GM12878 (cell line): ENCODE measurements around the gene RAB13. TPM values are rescaled to one million over a fixed set of nuclear protein-coding genes. Genes with fewer than 3 reads are reported as not detected.

Source experiments
- ASH2L ChIP-seq: fragments of 300-600, 200-600 bp; sonication (generic); IDR thresholded peaks from 2 replicates; pipeline ENCODE4 v1.6.1; 2017; ENCODE audit warnings: low read depth, mild to moderate bottlenecking, borderline replicate concordance
- CHD1 ChIP-seq: IDR thresholded peaks from 2 replicates; pipeline ENCODE4 v1.6.1; 2012; ENCODE audit warnings: low read depth, low read length, improper control_type of control experiment
- HDAC6 ChIP-seq: fragments of 200-600 bp; sonication (generic); IDR thresholded peaks from one replicate; pipeline ENCODE4 v1.8.0; 2017; ENCODE audit warnings: antibody characterized with exemption; ENCODE audit not compliant: unreplicated experiment
- KDM1A ChIP-seq: fragments of 200-600 bp; sonication (generic); IDR thresholded peaks from 2 replicates; pipeline ENCODE4 v1.6.1; 2016; ENCODE audit warnings: borderline replicate concordance
- KLF5 ChIP-seq: fragments of 450-650 bp; IDR thresholded peaks from 2 replicates; pipeline ENCODE4 v1.6.1; 2014; ENCODE audit warnings: mild to moderate bottlenecking; ENCODE audit not compliant: partially characterized antibody
- MTA2 ChIP-seq: fragments of 450-650 bp; IDR thresholded peaks from 2 replicates; pipeline ENCODE4 v1.6.1; 2016; ENCODE audit warnings: low read depth, mild to moderate bottlenecking, moderate library complexity
- NFYB ChIP-seq: IDR thresholded peaks from 2 replicates; pipeline ENCODE4 v1.6.1; 2011; ENCODE audit warnings: low read depth, mild to moderate bottlenecking, low read length, improper control_type of control experiment, moderate library complexity; ENCODE audit not compliant: insufficient read depth
- RB1 ChIP-seq: fragments of 450-650 bp; formaldehyde crosslinking; IDR thresholded peaks from 2 replicates; pipeline ENCODE4 v1.6.1; 2017; ENCODE audit warnings: mild to moderate bottlenecking, borderline replicate concordance
- RFX5 ChIP-seq: IDR thresholded peaks from 2 replicates; pipeline ENCODE4 v1.6.1; 2011; ENCODE audit warnings: low read depth, low read length, improper control_type of control experiment
- SMARCA5 ChIP-seq: fragments of 450-650 bp; IDR thresholded peaks from 2 replicates; pipeline ENCODE4 v1.6.1; 2017; ENCODE audit warnings: mild to moderate bottlenecking
- SREBF2 ChIP-seq: IDR thresholded peaks from 2 replicates; pipeline ENCODE4 v1.6.1; 2012; ENCODE audit warnings: mild to moderate bottlenecking, low read length
- ZNF207 ChIP-seq: fragments of 450-650 bp; IDR thresholded peaks from 2 replicates; pipeline ENCODE4 v1.6.1; 2014; ENCODE audit warnings: antibody characterized with exemption, mild to moderate bottlenecking, borderline replicate concordance
- ZNF217 ChIP-seq: fragments of 450-650 bp; IDR thresholded peaks from 2 replicates; pipeline ENCODE4 v1.6.1; 2017; ENCODE audit warnings: antibody characterized with exemption, mild to moderate bottlenecking
- ZNF274 ChIP-seq: IDR thresholded peaks from one replicate; pipeline ENCODE4 v1.8.0; 2011; ENCODE audit not compliant: insufficient read length, insufficient read depth
- ZZZ3 ChIP-seq: IDR thresholded peaks from 2 replicates; pipeline ENCODE4 v1.6.1; 2011; ENCODE audit warnings: low read depth; ENCODE audit not compliant: control insufficient read depth, insufficient read length
- polyA plus RNA-seq, 11 experiments: library from polyadenylated mRNA; depleted of rRNA in 4 of 11; unstranded in 6 of 11; stranded (reverse) in 5 of 11; fragments of >200 nt; fragmentation: Nextera tagmentation in 4 of 11; fragmentation: Illumina TruSeq in 1 of 11; extraction: Ambion mirVana in 4 of 11; extraction: Trizol in 1 of 11; gene quantifications; 1 replicate in 1 of 11; 2 replicates in 10 of 11; pipeline versions ENCODE4 v1.2.1 to v1.2.3, GENCODE V29; 2011 to 2016; ENCODE audit warnings: inconsistent platforms in 2 of 11, missing spikeins in 2 of 11, low read depth in 1 of 11
- total RNA-seq, 4 experiments: library from RNA; depleted of rRNA in 3 of 4; stranded (reverse); fragments of >200 nt in 3 of 4; fragmentation: Illumina TruSeq in 1 of 4; extraction: Trizol in 1 of 4; gene quantifications; 2 replicates each; pipeline versions ENCODE4 v1.2.1 to v1.2.3, GENCODE V29; 2013 to 2021
- TF ChIP-seq, protein P1 (sequence below): fragments of 450-650 bp; IDR thresholded peaks from 2 replicates; pipeline ENCODE4 v1.6.1; 2017; ENCODE audit warnings: borderline replicate concordance
- TF ChIP-seq, protein P2 (sequence below): fragments of 450-650 bp; IDR thresholded peaks from 2 replicates; pipeline ENCODE4 v1.6.1; 2016; ENCODE audit warnings: mild to moderate bottlenecking
- TF ChIP-seq, protein P3 (sequence below): fragments of 150-350 bp; IDR thresholded peaks from 2 replicates; pipeline ENCODE4 v1.6.1; 2016; ENCODE audit warnings: low read depth, low read length
- TF ChIP-seq, protein P4 (sequence below): IDR thresholded peaks from 2 replicates; pipeline ENCODE4 v1.6.1; 2012; ENCODE audit warnings: low read depth, low read length, improper control_type of control experiment
- TF ChIP-seq, protein P5 (sequence below): fragments of 450-650 bp; formaldehyde crosslinking; IDR thresholded peaks from 2 replicates; pipeline ENCODE4 v1.4.0; 2020; ENCODE audit warnings: mild to moderate bottlenecking, moderate library complexity

The RAB13 gene
- total and polyA plus RNA-seq, 10 of the 15 experiments (the other 5 are each of a cell fraction or from before 2014, with no cell fraction given): 0.75 to 30.7 (median 15.9) TPM

DNA sequence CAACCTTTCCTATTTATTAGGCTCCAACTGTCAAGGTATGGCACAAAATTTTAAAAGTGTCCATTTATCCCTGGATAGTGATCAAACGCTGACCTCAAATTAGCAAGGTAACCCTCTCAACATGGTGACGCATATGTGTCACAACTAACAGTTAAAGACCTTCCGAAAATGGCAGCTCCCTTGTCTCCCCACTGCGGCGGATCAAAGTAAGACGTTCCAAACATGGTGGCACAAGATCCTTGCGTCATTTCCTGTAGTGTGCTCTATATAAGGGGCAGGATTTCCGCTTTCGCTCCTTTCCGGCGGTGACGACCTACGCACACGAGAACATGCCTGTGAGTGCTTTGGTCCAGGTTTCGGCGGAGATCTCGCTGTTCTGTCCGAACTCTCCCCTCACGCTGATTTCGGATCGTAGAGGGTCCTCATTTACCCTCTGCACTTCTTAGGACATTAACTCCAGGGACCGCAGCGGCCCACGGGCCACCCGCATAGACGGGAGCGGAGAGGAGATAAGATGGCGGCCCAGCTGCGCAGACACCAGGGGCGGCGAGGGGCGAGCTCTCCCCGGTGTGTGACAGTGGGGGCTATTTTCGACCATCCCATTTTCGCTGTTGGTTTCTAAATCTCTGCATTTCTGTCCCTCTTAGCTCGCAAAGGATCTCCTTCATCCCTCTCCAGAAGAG is 4.5 kb upstream of the RAB13 start, which contains the start of gene RPS27 (continued):
- TF ChIP-seq, protein P1, sequence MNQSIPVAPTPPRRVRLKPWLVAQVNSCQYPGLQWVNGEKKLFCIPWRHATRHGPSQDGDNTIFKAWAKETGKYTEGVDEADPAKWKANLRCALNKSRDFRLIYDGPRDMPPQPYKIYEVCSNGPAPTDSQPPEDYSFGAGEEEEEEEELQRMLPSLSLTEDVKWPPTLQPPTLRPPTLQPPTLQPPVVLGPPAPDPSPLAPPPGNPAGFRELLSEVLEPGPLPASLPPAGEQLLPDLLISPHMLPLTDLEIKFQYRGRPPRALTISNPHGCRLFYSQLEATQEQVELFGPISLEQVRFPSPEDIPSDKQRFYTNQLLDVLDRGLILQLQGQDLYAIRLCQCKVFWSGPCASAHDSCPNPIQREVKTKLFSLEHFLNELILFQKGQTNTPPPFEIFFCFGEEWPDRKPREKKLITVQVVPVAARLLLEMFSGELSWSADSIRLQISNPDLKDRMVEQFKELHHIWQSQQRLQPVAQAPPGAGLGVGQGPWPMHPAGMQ: no peak
- TF ChIP-seq SMARCA5 (no peak), RFX5 (no peak; the same call in 1 of the 2 replicates), SREBF2 (no peak), HDAC6 (peak; percentile 98), ZNF217 (no peak), NFYB (no peak), ASH2L (no peak), RB1 (peak; percentile 70; the same call in 1 of the 2 replicates), KLF5 (peak; percentile 81), ZZZ3 (no peak), ZNF274 (no peak), KDM1A (no peak), ZNF207 (peak; percentile 75; the same call in 1 of the 2 replicates), CHD1 (peak; percentile 78; the same call in 1 of the 2 replicates), MTA2 (no peak)
- TF ChIP-seq, protein P2, sequence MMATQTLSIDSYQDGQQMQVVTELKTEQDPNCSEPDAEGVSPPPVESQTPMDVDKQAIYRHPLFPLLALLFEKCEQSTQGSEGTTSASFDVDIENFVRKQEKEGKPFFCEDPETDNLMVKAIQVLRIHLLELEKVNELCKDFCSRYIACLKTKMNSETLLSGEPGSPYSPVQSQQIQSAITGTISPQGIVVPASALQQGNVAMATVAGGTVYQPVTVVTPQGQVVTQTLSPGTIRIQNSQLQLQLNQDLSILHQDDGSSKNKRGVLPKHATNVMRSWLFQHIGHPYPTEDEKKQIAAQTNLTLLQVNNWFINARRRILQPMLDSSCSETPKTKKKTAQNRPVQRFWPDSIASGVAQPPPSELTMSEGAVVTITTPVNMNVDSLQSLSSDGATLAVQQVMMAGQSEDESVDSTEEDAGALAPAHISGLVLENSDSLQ: peak; percentile 72
- TF ChIP-seq, protein P3, sequence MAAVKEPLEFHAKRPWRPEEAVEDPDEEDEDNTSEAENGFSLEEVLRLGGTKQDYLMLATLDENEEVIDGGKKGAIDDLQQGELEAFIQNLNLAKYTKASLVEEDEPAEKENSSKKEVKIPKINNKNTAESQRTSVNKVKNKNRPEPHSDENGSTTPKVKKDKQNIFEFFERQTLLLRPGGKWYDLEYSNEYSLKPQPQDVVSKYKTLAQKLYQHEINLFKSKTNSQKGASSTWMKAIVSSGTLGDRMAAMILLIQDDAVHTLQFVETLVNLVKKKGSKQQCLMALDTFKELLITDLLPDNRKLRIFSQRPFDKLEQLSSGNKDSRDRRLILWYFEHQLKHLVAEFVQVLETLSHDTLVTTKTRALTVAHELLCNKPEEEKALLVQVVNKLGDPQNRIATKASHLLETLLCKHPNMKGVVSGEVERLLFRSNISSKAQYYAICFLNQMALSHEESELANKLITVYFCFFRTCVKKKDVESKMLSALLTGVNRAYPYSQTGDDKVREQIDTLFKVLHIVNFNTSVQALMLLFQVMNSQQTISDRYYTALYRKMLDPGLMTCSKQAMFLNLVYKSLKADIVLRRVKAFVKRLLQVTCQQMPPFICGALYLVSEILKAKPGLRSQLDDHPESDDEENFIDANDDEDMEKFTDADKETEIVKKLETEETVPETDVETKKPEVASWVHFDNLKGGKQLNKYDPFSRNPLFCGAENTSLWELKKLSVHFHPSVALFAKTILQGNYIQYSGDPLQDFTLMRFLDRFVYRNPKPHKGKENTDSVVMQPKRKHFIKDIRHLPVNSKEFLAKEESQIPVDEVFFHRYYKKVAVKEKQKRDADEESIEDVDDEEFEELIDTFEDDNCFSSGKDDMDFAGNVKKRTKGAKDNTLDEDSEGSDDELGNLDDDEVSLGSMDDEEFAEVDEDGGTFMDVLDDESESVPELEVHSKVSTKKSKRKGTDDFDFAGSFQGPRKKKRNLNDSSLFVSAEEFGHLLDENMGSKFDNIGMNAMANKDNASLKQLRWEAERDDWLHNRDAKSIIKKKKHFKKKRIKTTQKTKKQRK: no peak
- TF ChIP-seq, protein P4, sequence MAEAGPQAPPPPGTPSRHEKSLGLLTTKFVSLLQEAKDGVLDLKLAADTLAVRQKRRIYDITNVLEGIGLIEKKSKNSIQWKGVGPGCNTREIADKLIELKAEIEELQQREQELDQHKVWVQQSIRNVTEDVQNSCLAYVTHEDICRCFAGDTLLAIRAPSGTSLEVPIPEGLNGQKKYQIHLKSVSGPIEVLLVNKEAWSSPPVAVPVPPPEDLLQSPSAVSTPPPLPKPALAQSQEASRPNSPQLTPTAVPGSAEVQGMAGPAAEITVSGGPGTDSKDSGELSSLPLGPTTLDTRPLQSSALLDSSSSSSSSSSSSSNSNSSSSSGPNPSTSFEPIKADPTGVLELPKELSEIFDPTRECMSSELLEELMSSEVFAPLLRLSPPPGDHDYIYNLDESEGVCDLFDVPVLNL: no peak
- TF ChIP-seq, protein P5, sequence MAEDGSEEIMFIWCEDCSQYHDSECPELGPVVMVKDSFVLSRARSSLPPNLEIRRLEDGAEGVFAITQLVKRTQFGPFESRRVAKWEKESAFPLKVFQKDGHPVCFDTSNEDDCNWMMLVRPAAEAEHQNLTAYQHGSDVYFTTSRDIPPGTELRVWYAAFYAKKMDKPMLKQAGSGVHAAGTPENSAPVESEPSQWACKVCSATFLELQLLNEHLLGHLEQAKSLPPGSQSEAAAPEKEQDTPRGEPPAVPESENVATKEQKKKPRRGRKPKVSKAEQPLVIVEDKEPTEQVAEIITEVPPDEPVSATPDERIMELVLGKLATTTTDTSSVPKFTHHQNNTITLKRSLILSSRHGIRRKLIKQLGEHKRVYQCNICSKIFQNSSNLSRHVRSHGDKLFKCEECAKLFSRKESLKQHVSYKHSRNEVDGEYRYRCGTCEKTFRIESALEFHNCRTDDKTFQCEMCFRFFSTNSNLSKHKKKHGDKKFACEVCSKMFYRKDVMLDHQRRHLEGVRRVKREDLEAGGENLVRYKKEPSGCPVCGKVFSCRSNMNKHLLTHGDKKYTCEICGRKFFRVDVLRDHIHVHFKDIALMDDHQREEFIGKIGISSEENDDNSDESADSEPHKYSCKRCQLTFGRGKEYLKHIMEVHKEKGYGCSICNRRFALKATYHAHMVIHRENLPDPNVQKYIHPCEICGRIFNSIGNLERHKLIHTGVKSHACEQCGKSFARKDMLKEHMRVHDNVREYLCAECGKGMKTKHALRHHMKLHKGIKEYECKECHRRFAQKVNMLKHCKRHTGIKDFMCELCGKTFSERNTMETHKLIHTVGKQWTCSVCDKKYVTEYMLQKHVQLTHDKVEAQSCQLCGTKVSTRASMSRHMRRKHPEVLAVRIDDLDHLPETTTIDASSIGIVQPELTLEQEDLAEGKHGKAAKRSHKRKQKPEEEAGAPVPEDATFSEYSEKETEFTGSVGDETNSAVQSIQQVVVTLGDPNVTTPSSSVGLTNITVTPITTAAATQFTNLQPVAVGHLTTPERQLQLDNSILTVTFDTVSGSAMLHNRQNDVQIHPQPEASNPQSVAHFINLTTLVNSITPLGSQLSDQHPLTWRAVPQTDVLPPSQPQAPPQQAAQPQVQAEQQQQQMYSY (CRISPR knock-in tag): no peak
